ENCODE data around the gene RFX8. TPM values are rescaled to one million over a fixed set of nuclear protein-coding genes. Genes with fewer than 3 reads are reported as not detected.

RFX8 gene
- polyA plus RNA-seq, 1 of the 3 experiments (the other 2 are of a cell fraction): 0.07 TPM

- Histone ChIP-seq H3K4me2 (no peak overlapping the region), H2AFZ (ENCODE audit: low read depth) (no peak overlapping the region), H3K36me3 (replicated peaks in 1 of 2; ENCODE audit: control insufficient read depth in 1 of 2, insufficient read depth in 2 of 2, low read length in 1 of 2) (no peaks in the 10 kb centered on the region), H3F3A (replicated peaks; ENCODE audit: insufficient read depth) (no peaks in the 10 kb centered on the region), H3K9me2 (no peaks in the 10 kb centered on the region), H3K9ac (no peak overlapping the region), H3K9me3 (no peaks in the 10 kb centered on the region), H4K20me1 (ENCODE audit: insufficient read depth) (no peaks in the 10 kb centered on the region), H3K27me3 (ENCODE audit: insufficient read depth) (no peaks in the 10 kb centered on the region), H3K4me1 (ENCODE audit: control insufficient read depth in 1 of 2, insufficient read depth in 2 of 2, low read depth in 1 of 2, low read length in 1 of 2) (peaks cover 0 to 12% of the 10 kb centered on the region in 2 experiments; a peak in 1 of 4 replicates), H3K79me2 (ENCODE audit: insufficient read depth) (no peaks in the 10 kb centered on the region), H3K27ac (ENCODE audit: low read depth in 2 of 2, low read length in 1 of 2) (no peak overlapping the region), H3K4me3 (ENCODE audit: low read depth in 2 of 2, low read length in 1 of 2) (no peak overlapping the region)
- TF ChIP-seq JUND (IDR thresholded peaks at IDR 0.05) (no peak), RCOR1 (IDR thresholded peaks at IDR 0.05; ENCODE audit: low read length) (no peak), POLR2AphosphoS5 (IDR thresholded peaks at IDR 0.05; ENCODE audit: low read depth, low read length) (no peak), MEF2A (IDR thresholded peaks at IDR 0.05; ENCODE audit: borderline replicate concordance, low read depth) (no peak), PBX3 (IDR thresholded peaks at IDR 0.05) (no peak)
- TF ChIP-seq, protein P1, sequence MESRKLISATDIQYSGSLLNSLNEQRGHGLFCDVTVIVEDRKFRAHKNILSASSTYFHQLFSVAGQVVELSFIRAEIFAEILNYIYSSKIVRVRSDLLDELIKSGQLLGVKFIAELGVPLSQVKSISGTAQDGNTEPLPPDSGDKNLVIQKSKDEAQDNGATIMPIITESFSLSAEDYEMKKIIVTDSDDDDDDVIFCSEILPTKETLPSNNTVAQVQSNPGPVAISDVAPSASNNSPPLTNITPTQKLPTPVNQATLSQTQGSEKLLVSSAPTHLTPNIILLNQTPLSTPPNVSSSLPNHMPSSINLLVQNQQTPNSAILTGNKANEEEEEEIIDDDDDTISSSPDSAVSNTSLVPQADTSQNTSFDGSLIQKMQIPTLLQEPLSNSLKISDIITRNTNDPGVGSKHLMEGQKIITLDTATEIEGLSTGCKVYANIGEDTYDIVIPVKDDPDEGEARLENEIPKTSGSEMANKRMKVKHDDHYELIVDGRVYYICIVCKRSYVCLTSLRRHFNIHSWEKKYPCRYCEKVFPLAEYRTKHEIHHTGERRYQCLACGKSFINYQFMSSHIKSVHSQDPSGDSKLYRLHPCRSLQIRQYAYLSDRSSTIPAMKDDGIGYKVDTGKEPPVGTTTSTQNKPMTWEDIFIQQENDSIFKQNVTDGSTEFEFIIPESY (IDR thresholded peaks at IDR 0.05; ENCODE audit: borderline replicate concordance, low read depth): no peak
- TF ChIP-seq, protein P2, sequence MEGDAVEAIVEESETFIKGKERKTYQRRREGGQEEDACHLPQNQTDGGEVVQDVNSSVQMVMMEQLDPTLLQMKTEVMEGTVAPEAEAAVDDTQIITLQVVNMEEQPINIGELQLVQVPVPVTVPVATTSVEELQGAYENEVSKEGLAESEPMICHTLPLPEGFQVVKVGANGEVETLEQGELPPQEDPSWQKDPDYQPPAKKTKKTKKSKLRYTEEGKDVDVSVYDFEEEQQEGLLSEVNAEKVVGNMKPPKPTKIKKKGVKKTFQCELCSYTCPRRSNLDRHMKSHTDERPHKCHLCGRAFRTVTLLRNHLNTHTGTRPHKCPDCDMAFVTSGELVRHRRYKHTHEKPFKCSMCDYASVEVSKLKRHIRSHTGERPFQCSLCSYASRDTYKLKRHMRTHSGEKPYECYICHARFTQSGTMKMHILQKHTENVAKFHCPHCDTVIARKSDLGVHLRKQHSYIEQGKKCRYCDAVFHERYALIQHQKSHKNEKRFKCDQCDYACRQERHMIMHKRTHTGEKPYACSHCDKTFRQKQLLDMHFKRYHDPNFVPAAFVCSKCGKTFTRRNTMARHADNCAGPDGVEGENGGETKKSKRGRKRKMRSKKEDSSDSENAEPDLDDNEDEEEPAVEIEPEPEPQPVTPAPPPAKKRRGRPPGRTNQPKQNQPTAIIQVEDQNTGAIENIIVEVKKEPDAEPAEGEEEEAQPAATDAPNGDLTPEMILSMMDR (IDR thresholded peaks at IDR 0.05): no peak
- POLR2A ChIA-PET: no interaction called here
- WGBS (ENCODE audit: low lambda C conversion rate): 86% methylated on average over 6 of the region's 6 CpGs
- CTCF ChIA-PET: interaction anchor here (1.2 to 3.1 kb wide), 4 partner anchors 10 to 67 kb away, joined by 3 to 15 read pairs (median 4); no protein-coding TSS in a partner anchor
- no peak for DNase-seq
Observed at GRCh38 chr2:101408925-101409324, 66.0 kb downstream of the RFX8 start.

DNA sequence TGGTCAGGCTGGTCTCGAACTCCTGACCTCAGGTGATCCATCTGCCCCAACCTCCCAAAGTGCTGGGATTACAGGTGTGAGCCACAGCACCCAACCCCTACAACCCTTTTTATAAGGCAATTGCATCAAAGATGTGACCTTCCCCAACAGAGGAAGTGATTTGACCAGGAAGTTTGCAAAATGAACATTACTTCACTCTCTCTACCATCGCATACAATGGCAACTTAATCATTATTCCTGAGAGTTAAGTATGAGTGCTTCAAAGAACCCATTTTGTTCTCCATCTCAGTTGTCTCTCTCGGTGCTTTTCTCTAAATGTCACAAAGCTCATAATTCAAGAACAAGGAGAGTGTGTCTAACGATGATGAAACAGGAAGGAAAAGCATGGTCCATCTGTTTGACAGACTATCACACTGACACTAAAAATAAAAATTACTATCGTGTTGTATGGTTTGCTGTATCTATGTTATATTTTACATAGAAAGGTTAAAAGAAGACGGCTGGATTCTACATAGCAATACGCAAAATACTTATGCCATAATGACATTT lies 69.5 kb downstream of the RFX8 start:
- Histone ChIP-seq H3K36me3 (replicated peaks in 1 of 2; ENCODE audit: control insufficient read depth in 1 of 2, insufficient read depth in 2 of 2, low read length in 1 of 2) (no peaks in the 10 kb centered on the region), H3K4me3 (ENCODE audit: low read depth in 2 of 2, low read length in 1 of 2) (no peak overlapping the region), H3K4me2 (no peak overlapping the region), H3K27ac (ENCODE audit: low read depth in 2 of 2, low read length in 1 of 2) (no peak overlapping the region), H3K27me3 (ENCODE audit: insufficient read depth) (no peaks in the 10 kb centered on the region), H3K9ac (no peak overlapping the region), H3K4me1 (ENCODE audit: control insufficient read depth in 1 of 2, insufficient read depth in 2 of 2, low read depth in 1 of 2, low read length in 1 of 2) (no peaks in the 10 kb centered on the region), H3F3A (replicated peaks; ENCODE audit: insufficient read depth) (no peaks in the 10 kb centered on the region), H2AFZ (ENCODE audit: low read depth) (no peak overlapping the region), H4K20me1 (ENCODE audit: insufficient read depth) (no peaks in the 10 kb centered on the region), H3K9me3 (no peaks in the 10 kb centered on the region), H3K79me2 (ENCODE audit: insufficient read depth) (no peaks in the 10 kb centered on the region), H3K9me2 (no peaks in the 10 kb centered on the region)
- no peak for DNase-seq
- CTCF ChIA-PET: interaction anchor here (0.8 to 1.0 kb wide), 2 partner anchors 8 to 18 kb away, joined by 3 read pairs; partner anchors contain the start of gene CREG2
- WGBS (ENCODE audit: low lambda C conversion rate): 77% methylated on average over 7 of the region's 7 CpGs
- no peak for TF ChIP-seq EZH2phosphoT487 (IDR thresholded peaks at IDR 0.05; ENCODE audit: borderline replicate concordance, low read depth)
- no peak for TF ChIP-seq USF1 (IDR thresholded peaks at IDR 0.05; ENCODE audit: borderline replicate concordance, low read depth)
- TF ChIP-seq GABPA (IDR thresholded peaks at IDR 0.05; ENCODE audit: low read depth): no peak
- no peak for TF ChIP-seq RXRA (IDR thresholded peaks at IDR 0.05; ENCODE audit: borderline replicate concordance, low read depth)
- TF ChIP-seq RFX5 (IDR thresholded peaks at IDR 0.05; ENCODE audit: low read length): no peak
- POLR2A ChIA-PET: no interaction called here

Measured in SK-N-SH (cell line).